AG20443 (cell line): ENCODE data around the gene INTS11.
"Not testable (repeated sequence)": the region's sequence is repeated elsewhere in the genome, so short reads cannot be mapped to it uniquely, and the experiment has no call there.

Source experiments
- DNase-seq: peaks from one replicate; pipeline ENCODE4 v3.0.0; 2012; ENCODE audit warnings: low spot score, mixed read lengths

The INTS11 gene

GRCh38 chr1:1324524-1325287 is at the start of gene INTS11, which contains the start of gene CPTP:
Gene INTS11, minus strand, starts transcription at chr1:1324660. Its CDS starts 52 bp downstream, at chr1:1324608.
Gene CPTP, plus strand, starts transcription at chr1:1324802. Its CDS starts 2,109 bp downstream, at chr1:1326911.
- peak; percentile 98 for DNase-seq

GRCh38 chr1:1373815-1374588 is 49.5 kb upstream of the INTS11 start:
- DNase-seq: no peak

- DNase-seq: no peak
Observed at GRCh38 chr1:1373051-1373814, 48.8 kb upstream of the INTS11 start.

- DNase-seq: peak; percentile 79
Observed at GRCh38 chr1:1371746-1372711, 47.6 kb upstream of the INTS11 start.

GRCh38 chr1:1371364-1371745 is 46.9 kb upstream of the INTS11 start:
- DNase-seq: peak; percentile 41

- DNase-seq: no peak
Observed at GRCh38 chr1:1370771-1371300, 46.4 kb upstream of the INTS11 start.

- not testable (repeated sequence) for DNase-seq
Observed at GRCh38 chr1:1370094-1370493, 45.6 kb upstream of the INTS11 start.

GRCh38 chr1:1367315-1367714 is 42.9 kb upstream of the INTS11 start:
- no peak for DNase-seq

GRCh38 chr1:1366699-1367066 is 42.2 kb upstream of the INTS11 start:
- DNase-seq: no peak

- DNase-seq: no peak
Observed at GRCh38 chr1:1365875-1366698, 41.6 kb upstream of the INTS11 start.

GRCh38 chr1:1364266-1364665 is 39.8 kb upstream of the INTS11 start:
- DNase-seq: no peak

- DNase-seq: peak; percentile 85
Observed at GRCh38 chr1:1361982-1362423, 37.5 kb upstream of the INTS11 start.

GRCh38 chr1:1361233-1361981 is 36.9 kb upstream of the INTS11 start:
- no peak for DNase-seq

GRCh38 chr1:1360506-1361169 is 36.2 kb upstream of the INTS11 start:
- peak; percentile 93 for DNase-seq

GRCh38 chr1:1359664-1360468 is 35.4 kb upstream of the INTS11 start:
- DNase-seq: peak; percentile 69

GRCh38 chr1:1359308-1359663 is 34.8 kb upstream of the INTS11 start:
- peak; percentile 52 for DNase-seq

GRCh38 chr1:1358433-1359271 is 34.2 kb upstream of the INTS11 start, which contains the start of gene MXRA8:
Gene MXRA8, minus strand, starts transcription at chr1:1358555. Its CDS starts 51 bp downstream, at chr1:1358504.
- peak; percentile 89 for DNase-seq
